ENCODE measurements around the gene MACC1. TPM values are rescaled to one million over a fixed set of nuclear protein-coding genes. Genes with fewer than 3 reads are reported as not detected.

MACC1 gene
- total and polyA plus RNA-seq, 2 donors (not counting 3 experiments of a cell fraction or from before 2014, with no cell fraction given), result not detected

- Histone ChIP-seq H3K4me3 (replicated peaks in 1 of 3; ENCODE audit: insufficient read depth in 1 of 3, low read depth in 1 of 3, low read length in 3 of 3) (no peak overlapping the region), H2AFZ (ENCODE audit: low read depth, low read length) (no peak overlapping the region), H3K4me2 (ENCODE audit: insufficient read depth, low read length) (no peak overlapping the region), H3K9me3 (replicated peaks; ENCODE audit: control insufficient read depth, insufficient read depth, low read length) (no peaks in the 10 kb centered on the region), H3K9ac (replicated peaks; ENCODE audit: extremely low read depth, insufficient read depth, low read length) (no peak overlapping the region), H3K27me3 (ENCODE audit: control insufficient read depth in 2 of 2, insufficient read depth in 2 of 2, low read length in 2 of 2) (no peaks in the 10 kb centered on the region), H4K20me1 (replicated peaks; ENCODE audit: control insufficient read depth, extremely low read depth, insufficient read depth, low read length) (no peaks in the 10 kb centered on the region), H3K4me1 (ENCODE audit: control insufficient read depth, extremely low read depth, insufficient read depth, low read length) (no peaks in the 10 kb centered on the region), H3K9me1 (replicated peaks; ENCODE audit: control insufficient read depth, extremely low read depth, insufficient read depth, low read length) (no peaks in the 10 kb centered on the region), H3K79me2 (ENCODE audit: control insufficient read depth, insufficient read depth, low read length) (no peaks in the 10 kb centered on the region), H3K36me3 (ENCODE audit: control insufficient read depth in 2 of 2, extremely low read depth in 1 of 2, insufficient read depth in 2 of 2, low read length in 2 of 2) (no peaks in the 10 kb centered on the region), H3K27ac (ENCODE audit: insufficient read depth, low read depth, low read length) (no peak overlapping the region)
- FAIRE-seq (no peak), DNase-seq (ENCODE audit: low read depth, low spot score) (no peak)
- no peak for TF ChIP-seq JUN (IDR thresholded peaks at IDR 0.05; ENCODE audit: borderline replicate concordance, insufficient read depth, insufficient read length, low read depth)
- POLR2A ChIA-PET, result no interaction called here
- intact Hi-C loops (cut with micrococcal nuclease) (no loop called here), dilution Hi-C loops (cut with MboI; ENCODE audit: extremely low pct_ligation_motif_present, low sequenced_read_pairs) (no loop called here)
- CTCF ChIA-PET, result interaction anchor here (0.7 to 1.5 kb wide), 4 partner anchors 121 to 482 kb away, joined by 3 read pairs; partner anchors contain the start of gene ITGB8
- BruUV-seq (replicated peaks), result no TSS peak
Measured at GRCh38 chr7:20190560-20191390, 26.4 kb downstream of the MACC1 start.

- H3K27me3 ChIP-seq (ENCODE audit: control insufficient read depth in 2 of 2, insufficient read depth in 2 of 2, low read length in 2 of 2), result no peaks in the 10 kb centered on the region
- dilution Hi-C loops (cut with MboI; ENCODE audit: extremely low pct_ligation_motif_present, low sequenced_read_pairs), result no loop called here
Measured at GRCh38 chr7:20189852-20190251, 27.3 kb downstream of the MACC1 start.

More at GRCh38 chr7:20189852-20190251, 27.3 kb downstream of the MACC1 start:
- ChIA-PET POLR2A (no interaction called here), CTCF (interaction anchor here (1.5 kb wide), 1 partner anchor 408 kb away, joined by 3 read pairs; no protein-coding TSS in a partner anchor)
- Histone ChIP-seq H3K4me3 (replicated peaks in 1 of 3; ENCODE audit: insufficient read depth in 1 of 3, low read depth in 1 of 3, low read length in 3 of 3) (no peak overlapping the region), H2AFZ (ENCODE audit: low read depth, low read length) (no peak overlapping the region), H3K9me3 (replicated peaks; ENCODE audit: control insufficient read depth, insufficient read depth, low read length) (no peaks in the 10 kb centered on the region), H3K9ac (replicated peaks; ENCODE audit: extremely low read depth, insufficient read depth, low read length) (no peak overlapping the region), H3K27ac (ENCODE audit: insufficient read depth, low read depth, low read length) (no peak overlapping the region), H4K20me1 (replicated peaks; ENCODE audit: control insufficient read depth, extremely low read depth, insufficient read depth, low read length) (no peaks in the 10 kb centered on the region), H3K4me1 (ENCODE audit: control insufficient read depth, extremely low read depth, insufficient read depth, low read length) (no peaks in the 10 kb centered on the region), H3K9me1 (replicated peaks; ENCODE audit: control insufficient read depth, extremely low read depth, insufficient read depth, low read length) (no peaks in the 10 kb centered on the region), H3K36me3 (ENCODE audit: control insufficient read depth in 2 of 2, extremely low read depth in 1 of 2, insufficient read depth in 2 of 2, low read length in 2 of 2) (no peaks in the 10 kb centered on the region), H3K79me2 (ENCODE audit: control insufficient read depth, insufficient read depth, low read length) (no peaks in the 10 kb centered on the region), H3K4me2 (ENCODE audit: insufficient read depth, low read length) (no peak overlapping the region)
- BruUV-seq (replicated peaks), result no TSS peak
- FAIRE-seq (no peak), DNase-seq (ENCODE audit: low read depth, low spot score) (no peak)
- TF ChIP-seq EZH2 (IDR thresholded peaks at IDR 0.05; ENCODE audit: borderline replicate concordance, low read depth, low read length, severe bottlenecking), result no peak
- no peak for TF ChIP-seq GATA2 (IDR thresholded peaks at IDR 0.05; ENCODE audit: insufficient read depth, insufficient read length, low read depth, low read length)
- no peak for TF ChIP-seq MYC (IDR thresholded peaks at IDR 0.05; ENCODE audit: low read depth, low read length)
- TF ChIP-seq, protein P1, sequence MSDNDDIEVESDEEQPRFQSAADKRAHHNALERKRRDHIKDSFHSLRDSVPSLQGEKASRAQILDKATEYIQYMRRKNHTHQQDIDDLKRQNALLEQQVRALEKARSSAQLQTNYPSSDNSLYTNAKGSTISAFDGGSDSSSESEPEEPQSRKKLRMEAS (IDR thresholded peaks at IDR 0.05; ENCODE audit: insufficient read depth, insufficient read length), result no peak
- TF ChIP-seq POLR2A (IDR thresholded peaks at IDR 0.05; ENCODE audit: low read depth, low read length), result no peak
- TF ChIP-seq CTCF (IDR thresholded peaks at IDR 0.05; ENCODE audit: extremely low read depth in 1 of 2, insufficient read depth in 1 of 2, low read depth in 1 of 2, low read length in 2 of 2), result no peak
- no peak for TF ChIP-seq POLR2AphosphoS5 (IDR thresholded peaks at IDR 0.05; ENCODE audit: insufficient read depth, low read depth, low read length)
- no peak for TF ChIP-seq FOS (IDR thresholded peaks at IDR 0.05; ENCODE audit: borderline replicate concordance, insufficient read depth, low read length)
- TF ChIP-seq JUN (IDR thresholded peaks at IDR 0.05; ENCODE audit: borderline replicate concordance, insufficient read depth, insufficient read length, low read depth), result no peak
- intact Hi-C loops (cut with micrococcal nuclease), result no loop called here
